CD4-positive, alpha-beta T cell treated with Interferon alpha-2 for 1 hour (primary cell): ENCODE results near the gene WFS1.

Experiments used
- DNase-seq, 2 donors: peaks; one replicate each; pipeline ENCODE4 v3.0.0-alpha.2; 2020 to 2022

The WFS1 gene

GRCh38 chr4:6342530-6343293 lies 73.1 kb downstream of the WFS1 start:
- DNase-seq, result no peak

- no peak for DNase-seq
These were observed 74.3 kb downstream of the WFS1 start for GRCh38 chr4:6343939-6344408.

GRCh38 chr4:6345096-6345830 lies 75.6 kb downstream of the WFS1 start:
- DNase-seq, result no peak

- no peak for DNase-seq
These were observed 76.2 kb downstream of the WFS1 start for GRCh38 chr4:6345866-6346265.

- DNase-seq, result no peak
These were observed 76.9 kb downstream of the WFS1 start for GRCh38 chr4:6346373-6347110.

GRCh38 chr4:6347511-6348045 lies 77.9 kb downstream of the WFS1 start:
- DNase-seq, result no peak

GRCh38 chr4:6348408-6348807 lies 78.8 kb downstream of the WFS1 start:
- no peak for DNase-seq

GRCh38 chr4:6349896-6350603 lies 80.4 kb downstream of the WFS1 start:
- DNase-seq, result no peak

- no peak for DNase-seq
These were observed 81.0 kb downstream of the WFS1 start for GRCh38 chr4:6350646-6351045.

GRCh38 chr4:6351246-6352000 lies 81.8 kb downstream of the WFS1 start:
- DNase-seq, result no peak

GRCh38 chr4:6352031-6352692 lies 82.5 kb downstream of the WFS1 start:
- no peak for DNase-seq
